Measurements from ENCODE around the gene DALRD3.
"Not testable (repeated sequence)": the region's sequence is repeated elsewhere in the genome, so short reads cannot be mapped to it uniquely, and the experiment has no call there.

The DALRD3 gene

GRCh38 chr3:49021213-49021812 is 2.9 kb upstream of the DALRD3 start:
- peak; percentile 86 for DNase-seq

DNA sequence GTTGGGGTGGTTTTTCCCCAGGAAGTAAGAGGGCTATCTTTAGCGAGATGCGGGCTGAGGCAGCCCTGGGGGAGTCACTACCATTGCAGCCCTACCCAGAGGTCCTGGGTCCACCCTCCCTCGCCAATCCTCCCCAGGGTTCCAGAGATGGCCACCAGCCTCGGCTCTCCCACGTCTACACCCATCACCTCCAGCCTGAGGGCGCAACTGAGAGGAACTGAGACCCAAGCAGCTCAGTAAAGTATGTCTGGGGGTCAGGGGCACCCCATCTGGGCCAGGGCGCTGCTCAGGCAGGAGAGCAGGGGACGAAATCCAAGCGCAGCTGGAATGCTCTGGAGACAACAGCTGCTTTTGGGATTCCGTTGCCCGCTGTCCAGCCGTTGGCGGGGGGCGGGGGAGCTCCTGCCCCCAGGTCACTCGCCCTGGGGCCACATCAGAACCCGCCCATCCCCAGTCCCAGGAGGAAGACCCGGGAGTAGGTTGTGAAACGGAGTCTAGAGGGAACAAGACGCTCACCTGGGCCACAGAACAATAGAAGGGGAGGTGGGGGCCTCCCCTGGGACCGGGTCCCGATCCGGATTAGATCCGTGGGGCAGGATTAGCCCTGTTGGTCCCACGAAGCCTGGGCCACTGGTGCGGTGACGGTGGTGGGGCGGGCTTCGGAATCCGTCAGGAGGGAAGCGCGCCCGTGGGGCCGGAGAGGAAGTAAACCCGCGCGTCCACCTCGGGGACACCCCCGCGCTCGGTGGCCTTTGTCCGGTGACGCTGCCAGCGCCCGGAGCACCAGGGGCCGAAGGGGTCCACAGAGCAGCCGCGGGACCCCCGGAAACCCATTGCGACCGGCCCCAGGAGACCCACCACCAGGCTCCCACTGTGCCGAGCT is 2.2 kb upstream of the DALRD3 start:
- DNase-seq = no peak

DNA sequence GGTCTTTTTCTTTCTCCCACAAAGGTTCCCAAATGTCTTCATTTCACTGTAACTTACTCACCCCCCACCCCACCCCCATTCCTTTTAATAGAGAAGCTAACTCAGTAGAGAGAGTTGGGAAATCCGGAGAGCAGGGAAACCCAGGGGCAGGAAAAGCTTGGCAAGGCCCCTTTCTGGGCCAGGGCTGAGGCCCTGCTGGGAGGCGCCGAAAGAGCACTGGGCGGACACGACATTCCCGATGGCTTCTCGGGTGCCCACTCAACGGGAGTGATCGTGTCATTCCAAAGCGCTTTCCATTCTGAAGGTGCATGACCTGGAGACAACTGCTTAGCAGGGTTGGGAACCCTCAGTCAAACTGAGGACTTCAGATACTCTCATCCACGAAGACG is 1.6 kb upstream of the DALRD3 start:
- peak; percentile 23 for DNase-seq

- DNase-seq = no peak
Observed at GRCh38 chr3:49018707-49019006, 277 bp upstream of the DALRD3 start.

GRCh38 chr3:49017229-49017970 is 980 bp downstream of the DALRD3 start:
- peak; percentile 4 for DNase-seq

DNA sequence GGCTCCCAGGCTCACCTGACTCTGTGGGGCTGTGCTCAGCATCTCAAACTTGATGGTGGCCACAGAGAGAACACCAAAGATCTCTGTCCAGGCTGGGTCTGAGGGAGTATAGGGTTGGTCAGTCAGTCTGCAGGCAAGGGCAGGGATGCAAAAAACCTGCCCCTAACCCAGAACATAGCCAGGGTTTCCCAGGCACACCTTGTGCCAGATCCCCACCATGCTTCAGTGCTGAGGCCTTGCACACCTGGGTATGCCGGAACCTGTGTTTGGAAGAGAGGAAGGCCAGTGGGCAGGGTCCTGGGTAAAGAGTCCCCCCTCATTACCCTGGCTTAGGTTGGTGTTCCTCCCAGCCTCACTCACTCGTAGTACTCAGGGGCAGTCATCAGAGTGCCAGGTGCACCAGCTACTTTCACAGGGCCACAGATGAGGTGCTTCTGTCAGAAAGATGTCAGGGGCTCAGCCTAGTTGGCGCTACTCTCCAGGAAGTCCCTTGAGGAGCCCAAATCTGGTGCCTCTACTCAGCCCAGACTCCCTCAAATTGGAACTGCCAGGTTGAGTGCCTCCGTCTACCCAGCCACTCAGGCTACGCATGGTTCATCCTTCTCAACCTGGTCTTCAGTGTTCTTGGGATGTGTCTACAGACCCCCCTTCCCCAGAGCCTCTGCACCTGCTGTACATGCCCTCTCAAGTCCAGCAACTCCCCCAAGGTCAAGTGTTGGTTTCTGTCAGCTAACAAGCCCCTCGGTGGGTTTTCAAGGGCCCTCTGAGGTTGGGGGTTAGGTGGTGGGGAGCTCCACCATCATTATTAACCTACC is 1.8 kb downstream of the DALRD3 start:
- DNase-seq = peak; percentile 7

- DNase-seq = no peak
Observed at GRCh38 chr3:49015765-49016164, 2.6 kb downstream of the DALRD3 start.

GRCh38 chr3:49015072-49015471 is 3.3 kb downstream of the DALRD3 start:
- no peak for DNase-seq

DNA sequence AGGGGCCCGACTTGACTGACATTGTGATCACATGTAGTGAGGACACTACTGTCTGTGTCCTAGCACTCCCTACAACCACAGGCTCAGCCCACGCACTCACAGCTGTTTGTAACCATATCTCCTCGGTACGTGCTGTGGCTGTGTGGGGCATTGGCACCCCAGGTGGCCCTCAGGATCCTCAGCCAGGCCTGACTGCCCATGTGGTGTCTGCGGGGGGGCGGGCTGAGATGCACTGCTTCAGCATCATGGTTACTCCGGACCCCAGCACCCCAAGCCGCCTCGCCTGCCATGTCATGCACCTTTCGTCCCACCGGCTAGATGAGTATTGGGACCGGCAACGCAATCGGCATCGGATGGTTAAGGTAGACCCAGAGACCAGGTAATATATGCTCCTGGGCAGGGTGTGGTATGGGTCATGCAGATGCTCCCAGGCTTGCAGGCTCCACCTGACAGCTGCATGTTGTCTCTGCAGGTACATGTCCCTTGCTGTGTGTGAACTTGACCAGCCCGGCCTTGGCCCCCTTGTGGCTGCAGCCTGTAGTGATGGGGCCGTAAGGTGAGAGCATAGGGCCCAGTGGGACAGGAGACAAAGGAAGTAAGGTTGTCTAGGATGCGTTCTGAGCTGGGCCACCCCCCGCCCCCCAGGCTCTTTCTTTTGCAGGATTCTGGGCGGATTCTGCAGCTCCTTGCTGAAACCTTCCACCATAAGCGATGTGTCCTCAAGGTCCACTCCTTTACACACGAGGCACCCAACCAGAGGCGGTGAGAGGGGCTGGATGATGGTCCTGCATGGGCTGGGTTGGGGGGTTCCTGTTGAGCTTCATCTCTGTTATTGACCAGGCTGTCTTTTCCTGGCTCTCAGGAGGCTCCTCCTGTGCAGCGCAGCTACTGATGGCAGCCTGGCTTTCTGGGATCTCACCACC is 4.4 kb downstream of the DALRD3 start:
- DNase-seq = no peak

GRCh38 chr3:49013113-49013737 is 5.2 kb downstream of the DALRD3 start:
- no peak for DNase-seq

GRCh38 chr3:49012441-49013017 is 5.9 kb downstream of the DALRD3 start:
- no peak for DNase-seq

- DNase-seq = no peak
Observed at GRCh38 chr3:49009396-49009795, 9.0 kb downstream of the DALRD3 start.

- not testable (repeated sequence) for DNase-seq
Observed at GRCh38 chr3:49008627-49009026, 9.8 kb downstream of the DALRD3 start.

GRCh38 chr3:49007771-49008528 is 10.4 kb downstream of the DALRD3 start:
- DNase-seq = peak; percentile 19

- DNase-seq = peak; percentile 87
Observed at GRCh38 chr3:49007068-49007770, 11.2 kb downstream of the DALRD3 start, which contains the start of gene WDR6. Gene WDR6 (plus strand): TSS chr3:49007391. CDS start chr3:49007432, 41 bp downstream.

DNA sequence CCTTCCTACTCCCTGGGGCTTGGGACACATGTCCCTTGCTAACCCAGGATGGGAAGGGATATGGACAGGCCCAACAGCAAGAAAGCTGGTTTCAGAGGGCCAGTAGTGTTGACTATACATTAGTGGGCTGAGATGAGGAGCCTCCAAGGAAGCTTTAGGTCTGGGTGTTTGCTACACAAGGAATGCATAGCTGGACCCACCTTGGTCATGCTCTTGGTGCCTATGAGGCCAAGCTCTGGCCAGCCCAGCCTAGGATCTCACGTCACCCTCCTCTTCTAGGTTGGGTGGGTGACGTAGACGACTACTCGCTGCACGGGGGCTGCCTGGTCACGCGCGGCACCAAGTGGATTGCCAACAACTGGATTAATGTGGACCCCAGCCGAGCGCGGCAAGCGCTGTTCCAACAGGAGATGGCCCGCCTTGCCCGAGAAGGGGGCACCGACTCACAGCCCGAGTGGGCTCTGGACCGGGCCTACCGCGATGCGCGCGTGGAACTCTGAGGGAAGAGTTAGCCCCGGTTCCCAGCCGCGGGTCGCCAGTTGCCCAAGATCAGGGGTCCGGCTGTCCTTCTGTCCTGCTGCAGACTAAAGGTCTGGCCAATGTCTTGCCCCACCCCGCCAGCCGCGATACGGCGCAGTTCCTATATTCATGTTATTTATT is 11.8 kb downstream of the DALRD3 start:
- no peak for DNase-seq

DNA sequence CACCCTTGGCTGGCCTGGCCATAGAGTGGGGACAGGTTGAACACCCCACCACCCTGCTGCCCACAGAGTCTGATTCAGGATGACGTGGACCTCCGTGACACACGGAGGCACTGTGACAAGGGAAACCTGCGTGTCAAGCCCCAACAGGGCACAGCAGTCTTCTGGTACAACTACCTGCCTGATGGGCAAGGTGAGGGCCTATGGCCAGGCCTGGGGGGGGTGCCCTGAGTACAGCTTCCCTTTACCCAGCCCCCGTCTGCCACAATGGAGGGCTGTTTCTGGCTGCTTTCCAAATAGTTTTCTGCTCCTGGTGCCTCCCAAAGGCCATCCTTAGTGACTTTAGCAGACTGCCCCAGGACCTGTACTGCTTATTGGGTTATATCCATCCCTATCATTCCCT is 12.4 kb downstream of the DALRD3 start:
- DNase-seq = no peak

DNA sequence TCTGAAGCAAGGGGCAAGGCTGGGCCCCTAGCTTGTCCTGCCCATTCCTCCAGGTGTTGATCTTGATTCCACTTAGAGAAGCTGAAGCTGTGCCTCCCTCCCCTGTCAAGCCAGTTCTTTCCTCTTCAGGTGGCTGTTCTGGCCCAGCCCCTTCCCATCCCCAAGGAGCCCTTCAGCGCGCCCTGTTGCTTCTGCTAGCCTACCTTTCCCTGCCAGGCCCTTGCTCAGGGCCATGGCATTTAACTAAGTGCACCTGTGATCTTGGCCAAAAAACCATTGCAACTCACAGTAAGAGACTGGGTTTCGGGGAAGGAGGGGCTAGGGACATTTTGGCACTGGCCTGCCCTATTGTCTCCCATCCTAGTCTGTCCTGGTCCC is 13.1 kb downstream of the DALRD3 start:
- DNase-seq = peak; percentile 65
